ENCODE measurements around the gene COG3. TPM values are rescaled to one million over a fixed set of nuclear protein-coding genes. Genes with fewer than 3 reads are reported as not detected.

Gene COG3
- total and polyA plus RNA-seq, 10 of the 15 experiments (the other 5 are each of a cell fraction or from before 2014, with no cell fraction given) = 6.1 to 35.1 (median 22.6) TPM

GRCh38 chr13:45534604-45535003 lies 69.9 kb downstream of the COG3 start (continued):
- TF ChIP-seq HSF1 (IDR thresholded peaks at IDR 0.05; ENCODE audit: low read depth, low read length) (no peak), NFXL1 (IDR thresholded peaks at IDR 0.05; ENCODE audit: borderline replicate concordance) (no peak), PRDM15 (CRISPR knock-in tag; IDR thresholded peaks at IDR 0.05) (no peak), SREBF2 (IDR thresholded peaks at IDR 0.05; ENCODE audit: low read length) (no peak), HCFC1 (IDR thresholded peaks at IDR 0.05; ENCODE audit: low read length) (no peak), BCLAF1 (IDR thresholded peaks at IDR 0.05) (no peak)
